ENCODE measurements around the gene SRCIN1.

SRCIN1 gene

GRCh38 chr17:38599398-38599856 lies 6.3 kb downstream of the SRCIN1 start:
- in situ Hi-C loops (cut with HindIII; ENCODE audit: low sequenced_read_pairs): no loop called here

DNA sequence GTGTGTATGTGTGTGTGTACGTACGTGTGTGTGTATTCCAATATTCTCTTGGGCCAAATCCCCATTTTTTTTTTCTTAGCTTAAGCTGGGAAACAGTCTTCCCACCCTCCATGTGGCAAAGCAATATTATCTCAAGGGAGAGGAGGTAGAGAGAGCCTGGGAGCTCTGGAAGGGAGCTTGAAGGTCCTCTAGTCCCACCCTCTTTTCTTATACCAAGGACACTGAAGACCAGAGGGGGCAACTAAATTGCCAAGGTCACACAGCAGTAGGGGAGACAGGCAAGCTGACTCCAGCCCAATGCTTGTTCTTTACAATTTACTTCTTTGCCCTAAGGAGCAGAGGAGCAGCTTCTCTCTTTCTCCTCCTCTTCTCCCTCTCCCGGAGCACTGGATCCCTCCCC lies 6.8 kb downstream of the SRCIN1 start:
- no peak for TF ChIP-seq CTCF (IDR thresholded peaks at IDR 0.05; ENCODE audit: low read depth, low read length, missing control alignments)
- H3K4me3 ChIP-seq (ENCODE audit: low read depth, low read length): no peak overlapping the region
- no peak for DNase-seq (ENCODE audit: low read depth)
- in situ Hi-C loops (cut with HindIII; ENCODE audit: low sequenced_read_pairs): no loop called here

More at GRCh38 chr17:38599398-38599856, 6.3 kb downstream of the SRCIN1 start:
- TF ChIP-seq CTCF (IDR thresholded peaks at IDR 0.05; ENCODE audit: low read depth, low read length, missing control alignments): no peak
- no peak for DNase-seq (ENCODE audit: low read depth)
- no peak overlapping the region for H3K4me3 ChIP-seq (ENCODE audit: low read depth, low read length)

- H3K4me3 ChIP-seq (ENCODE audit: low read depth, low read length): no peak overlapping the region
- in situ Hi-C loops (cut with HindIII; ENCODE audit: low sequenced_read_pairs): no loop called here
- peak; percentile 41 for DNase-seq (ENCODE audit: low read depth)
- TF ChIP-seq CTCF (IDR thresholded peaks at IDR 0.05; ENCODE audit: low read depth, low read length, missing control alignments): no peak
These were observed 7.2 kb downstream of the SRCIN1 start for GRCh38 chr17:38598536-38598935.

GRCh38 chr17:38597375-38597774 lies 8.4 kb downstream of the SRCIN1 start:
- DNase-seq (ENCODE audit: low read depth): no peak
- no peak overlapping the region for H3K4me3 ChIP-seq (ENCODE audit: low read depth, low read length)
- in situ Hi-C loops (cut with HindIII; ENCODE audit: low sequenced_read_pairs): no loop called here
- TF ChIP-seq CTCF (IDR thresholded peaks at IDR 0.05; ENCODE audit: low read depth, low read length, missing control alignments): no peak

DNA sequence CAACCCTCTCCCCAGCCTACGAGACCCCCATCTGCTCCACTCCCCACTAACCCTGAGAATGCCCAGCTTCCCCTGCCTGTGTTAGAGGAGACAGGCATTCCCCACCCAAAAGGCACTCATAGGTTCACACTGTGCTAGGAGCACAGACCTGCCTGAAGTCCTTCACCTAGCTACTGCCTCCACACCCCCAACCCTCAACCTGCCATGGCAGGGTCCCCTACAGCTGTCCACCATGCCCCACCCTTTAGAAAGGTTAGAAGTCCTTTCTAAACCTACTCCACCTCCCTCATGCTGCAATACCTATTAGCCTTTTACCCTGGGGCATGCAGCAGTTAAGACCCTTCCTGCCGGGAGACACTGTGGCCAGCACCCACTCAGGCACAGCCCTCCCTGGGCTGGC lies 9.1 kb downstream of the SRCIN1 start:
- in situ Hi-C loops (cut with HindIII; ENCODE audit: low sequenced_read_pairs): no loop called here
- H3K4me3 ChIP-seq (ENCODE audit: low read depth, low read length): no peak overlapping the region
- DNase-seq (ENCODE audit: low read depth): no peak
- no peak for TF ChIP-seq CTCF (IDR thresholded peaks at IDR 0.05; ENCODE audit: low read depth, low read length, missing control alignments)

DNA sequence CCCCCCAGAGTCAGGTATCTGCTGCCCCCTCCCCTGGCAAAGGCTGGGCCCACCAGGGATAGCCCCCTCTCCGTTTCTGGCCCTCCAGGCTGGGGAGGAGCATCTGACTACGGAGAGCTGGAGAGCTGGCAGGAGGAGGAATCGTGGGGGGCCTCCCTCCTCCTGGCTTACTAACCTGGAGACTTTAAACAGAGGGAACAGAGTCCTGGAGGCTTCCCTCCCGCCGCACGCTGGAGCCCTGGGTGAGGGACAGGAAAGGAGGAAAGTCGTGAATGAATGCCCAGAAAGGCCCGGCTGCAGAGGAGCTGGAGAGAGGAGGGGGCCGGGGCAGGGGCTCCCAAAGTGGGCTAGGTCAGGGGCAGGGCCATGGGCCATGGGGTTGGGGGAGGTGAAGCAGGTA lies 9.9 kb downstream of the SRCIN1 start:
- no peak for DNase-seq (ENCODE audit: low read depth)
- TF ChIP-seq CTCF (IDR thresholded peaks at IDR 0.05; ENCODE audit: low read depth, low read length, missing control alignments): no peak

GRCh38 chr17:38594152-38594551 lies 11.6 kb downstream of the SRCIN1 start:
- no peak for DNase-seq (ENCODE audit: low read depth)
- H3K4me3 ChIP-seq (ENCODE audit: low read depth, low read length): no peak overlapping the region
- in situ Hi-C loops (cut with HindIII; ENCODE audit: low sequenced_read_pairs): no loop called here
- TF ChIP-seq CTCF (IDR thresholded peaks at IDR 0.05; ENCODE audit: low read depth, low read length, missing control alignments): no peak

More for the DNA sequence above, 9.9 kb downstream of the SRCIN1 start:
- in situ Hi-C loops (cut with HindIII; ENCODE audit: low sequenced_read_pairs): no loop called here
- no peak overlapping the region for H3K4me3 ChIP-seq (ENCODE audit: low read depth, low read length)

All from astrocyte of the cerebellum (primary cell).